ENCODE data around the gene CARD11. TPM values are rescaled to one million over a fixed set of nuclear protein-coding genes. Genes with fewer than 3 reads are reported as not detected.

CARD11 gene
- total RNA-seq, 1 donor from 2014 or later: 1.4 TPM

DNA sequence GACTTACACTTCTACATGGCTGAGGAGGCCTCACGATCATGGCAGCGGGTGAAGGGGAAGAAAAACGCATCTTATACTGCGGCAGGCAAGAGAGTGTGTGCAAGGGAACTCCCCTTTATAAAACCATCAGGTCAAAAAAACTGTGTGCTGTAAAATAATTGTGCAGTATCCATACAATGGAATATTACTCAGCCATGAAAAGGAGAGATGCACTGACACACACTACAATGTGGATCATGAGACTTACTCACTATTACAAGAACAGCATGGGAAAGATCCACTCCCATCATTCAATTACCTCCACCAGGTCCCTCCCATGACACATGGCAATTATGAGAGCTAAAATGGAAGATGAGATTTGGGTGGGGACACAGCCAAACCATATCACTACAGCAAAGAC lies 27.2 kb upstream of the CARD11 start:
- peaks cover 9% of the 10 kb centered on the region for H3K27me3 Mint-ChIP-seq (ENCODE audit: unreplicated experiment)
- H3K4me3 Mint-ChIP-seq (ENCODE audit: unreplicated experiment): no peak overlapping the region
- H3K27ac Mint-ChIP-seq (ENCODE audit: unreplicated experiment): no peak overlapping the region
- peaks cover 19% of the 10 kb centered on the region for H3K36me3 Mint-ChIP-seq (ENCODE audit: unreplicated experiment)
- TF ChIP-seq, protein P1, sequence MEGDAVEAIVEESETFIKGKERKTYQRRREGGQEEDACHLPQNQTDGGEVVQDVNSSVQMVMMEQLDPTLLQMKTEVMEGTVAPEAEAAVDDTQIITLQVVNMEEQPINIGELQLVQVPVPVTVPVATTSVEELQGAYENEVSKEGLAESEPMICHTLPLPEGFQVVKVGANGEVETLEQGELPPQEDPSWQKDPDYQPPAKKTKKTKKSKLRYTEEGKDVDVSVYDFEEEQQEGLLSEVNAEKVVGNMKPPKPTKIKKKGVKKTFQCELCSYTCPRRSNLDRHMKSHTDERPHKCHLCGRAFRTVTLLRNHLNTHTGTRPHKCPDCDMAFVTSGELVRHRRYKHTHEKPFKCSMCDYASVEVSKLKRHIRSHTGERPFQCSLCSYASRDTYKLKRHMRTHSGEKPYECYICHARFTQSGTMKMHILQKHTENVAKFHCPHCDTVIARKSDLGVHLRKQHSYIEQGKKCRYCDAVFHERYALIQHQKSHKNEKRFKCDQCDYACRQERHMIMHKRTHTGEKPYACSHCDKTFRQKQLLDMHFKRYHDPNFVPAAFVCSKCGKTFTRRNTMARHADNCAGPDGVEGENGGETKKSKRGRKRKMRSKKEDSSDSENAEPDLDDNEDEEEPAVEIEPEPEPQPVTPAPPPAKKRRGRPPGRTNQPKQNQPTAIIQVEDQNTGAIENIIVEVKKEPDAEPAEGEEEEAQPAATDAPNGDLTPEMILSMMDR (IDR thresholded peaks at IDR 0.05; ENCODE audit: partially characterized antibody, unreplicated experiment): no peak
- peaks cover 5% of the 10 kb centered on the region for H3K4me1 Mint-ChIP-seq (ENCODE audit: low read depth, unreplicated experiment)
- no peak for DNase-seq
- peaks cover 3% of the 10 kb centered on the region for H3K9me3 Mint-ChIP-seq (ENCODE audit: unreplicated experiment)

DNA sequence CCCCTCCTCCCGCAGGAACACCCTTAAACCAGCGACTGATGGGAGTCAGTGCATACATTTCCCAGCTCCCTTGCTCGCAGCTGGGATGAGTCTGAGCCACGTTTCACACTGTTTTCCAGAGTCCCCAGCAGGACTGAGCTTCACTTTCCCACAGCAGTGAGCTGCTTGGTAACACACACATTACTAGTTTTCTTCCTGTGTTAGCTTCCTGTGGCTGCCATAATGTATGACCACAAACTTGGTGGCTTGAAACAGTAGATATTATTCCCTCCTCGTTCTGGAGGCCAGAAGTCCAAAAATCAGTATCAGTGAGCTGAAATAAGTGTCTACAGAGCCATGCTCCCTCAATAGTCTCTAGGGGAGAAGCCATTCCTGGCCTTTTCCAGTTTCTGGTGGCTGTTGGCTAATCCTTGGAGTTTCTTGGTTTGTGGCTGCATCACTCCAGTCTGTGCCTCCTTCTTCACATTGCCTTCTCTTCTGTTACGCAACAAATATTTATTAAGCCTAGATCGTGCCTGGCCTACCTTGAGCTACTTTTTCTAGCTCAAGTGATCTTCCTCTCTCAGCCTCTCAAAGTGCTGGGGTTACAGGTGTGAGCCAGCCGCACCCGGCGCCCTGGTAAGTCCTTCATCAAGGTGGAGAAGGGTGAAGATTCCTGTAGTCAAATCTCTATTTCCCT lies 26.2 kb upstream of the CARD11 start:
- H3K27me3 Mint-ChIP-seq (ENCODE audit: unreplicated experiment): peaks cover 9% of the 10 kb centered on the region
- no peak for DNase-seq
- H3K9me3 Mint-ChIP-seq (ENCODE audit: unreplicated experiment): peaks cover 3% of the 10 kb centered on the region
- no peak overlapping the region for H3K27ac Mint-ChIP-seq (ENCODE audit: unreplicated experiment)
- peaks cover 16% of the 10 kb centered on the region for H3K36me3 Mint-ChIP-seq (ENCODE audit: unreplicated experiment)
- no peak overlapping the region for H3K4me3 Mint-ChIP-seq (ENCODE audit: unreplicated experiment)
- TF ChIP-seq, protein P1 (IDR thresholded peaks at IDR 0.05; ENCODE audit: partially characterized antibody, unreplicated experiment): no peak
- peaks cover 8% of the 10 kb centered on the region for H3K4me1 Mint-ChIP-seq (ENCODE audit: low read depth, unreplicated experiment)

DNA sequence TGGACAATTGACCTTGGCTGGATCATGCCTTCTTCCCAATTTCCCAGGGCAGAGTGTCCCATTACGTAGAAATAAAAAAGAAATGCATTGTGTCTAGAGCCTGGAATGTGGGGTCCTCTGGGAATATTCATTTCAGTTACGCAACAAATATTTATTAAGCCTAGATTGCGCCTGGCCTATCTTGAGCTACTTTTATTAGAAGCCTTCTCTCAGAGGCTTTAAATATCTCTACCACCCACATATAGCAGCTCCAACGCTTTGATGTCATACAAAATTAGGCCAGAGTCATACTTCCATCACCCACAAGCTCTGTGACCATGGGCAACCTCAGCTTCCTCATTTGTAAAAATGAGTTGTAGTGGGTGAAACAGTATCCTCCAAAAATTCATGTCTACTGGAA lies 24.9 kb upstream of the CARD11 start:
- DNase-seq: no peak
- Mint-ChIP-seq H3K4me1 (ENCODE audit: low read depth, unreplicated experiment) (peaks cover 8% of the 10 kb centered on the region), H3K9me3 (ENCODE audit: unreplicated experiment) (peaks cover 3% of the 10 kb centered on the region), H3K27me3 (ENCODE audit: unreplicated experiment) (peaks cover 9% of the 10 kb centered on the region), H3K36me3 (ENCODE audit: unreplicated experiment) (peaks cover 16% of the 10 kb centered on the region), H3K27ac (ENCODE audit: unreplicated experiment) (no peak overlapping the region), H3K4me3 (ENCODE audit: unreplicated experiment) (no peak overlapping the region)
- TF ChIP-seq, protein P1 (IDR thresholded peaks at IDR 0.05; ENCODE audit: partially characterized antibody, unreplicated experiment): no peak

DNA sequence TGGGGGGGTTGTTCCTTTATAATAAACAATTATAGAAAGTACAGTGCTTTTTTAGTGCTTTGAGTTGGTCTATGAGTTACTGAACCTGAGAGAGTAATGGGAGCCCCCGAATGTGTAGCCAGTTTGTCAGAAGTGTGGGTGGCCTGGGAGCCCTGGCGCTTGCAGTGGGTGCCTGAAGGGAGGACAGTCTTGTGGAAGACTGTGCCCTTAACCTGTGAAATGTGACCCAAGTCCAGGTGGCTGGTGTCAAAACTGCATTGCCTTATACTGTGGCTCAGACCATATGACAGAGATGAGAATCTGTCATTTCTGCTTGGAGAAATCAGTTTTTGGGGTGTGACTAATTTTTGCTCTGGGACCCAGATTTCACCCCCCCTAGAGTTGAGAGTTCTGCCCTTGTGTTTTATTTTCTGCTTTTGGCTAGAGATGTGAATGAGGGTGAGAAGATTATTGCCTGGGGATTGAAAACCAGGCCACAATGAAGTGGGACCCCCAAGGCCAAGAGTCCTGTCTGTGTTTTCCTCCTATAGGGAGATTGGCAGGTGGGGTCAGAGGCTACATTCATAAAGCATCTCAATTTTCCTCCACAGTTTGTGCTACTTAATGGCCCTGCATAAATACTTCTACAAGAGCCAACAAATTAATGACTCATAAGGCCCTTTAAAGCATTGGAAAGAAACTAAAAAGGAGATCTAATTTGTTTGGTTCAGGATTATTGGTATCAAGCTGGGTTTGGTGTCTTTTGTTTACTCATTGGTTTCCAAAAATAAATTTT lies 24.1 kb upstream of the CARD11 start:
- TF ChIP-seq, protein P1 (IDR thresholded peaks at IDR 0.05; ENCODE audit: partially characterized antibody, unreplicated experiment): no peak
- DNase-seq: no peak
- peaks cover 16% of the 10 kb centered on the region for H3K36me3 Mint-ChIP-seq (ENCODE audit: unreplicated experiment)
- H3K27me3 Mint-ChIP-seq (ENCODE audit: unreplicated experiment): peaks cover 9% of the 10 kb centered on the region
- no peak overlapping the region for H3K27ac Mint-ChIP-seq (ENCODE audit: unreplicated experiment)
- H3K4me1 Mint-ChIP-seq (ENCODE audit: low read depth, unreplicated experiment): peaks cover 8% of the 10 kb centered on the region
- no peak overlapping the region for H3K4me3 Mint-ChIP-seq (ENCODE audit: unreplicated experiment)
- peaks cover 3% of the 10 kb centered on the region for H3K9me3 Mint-ChIP-seq (ENCODE audit: unreplicated experiment)

DNA sequence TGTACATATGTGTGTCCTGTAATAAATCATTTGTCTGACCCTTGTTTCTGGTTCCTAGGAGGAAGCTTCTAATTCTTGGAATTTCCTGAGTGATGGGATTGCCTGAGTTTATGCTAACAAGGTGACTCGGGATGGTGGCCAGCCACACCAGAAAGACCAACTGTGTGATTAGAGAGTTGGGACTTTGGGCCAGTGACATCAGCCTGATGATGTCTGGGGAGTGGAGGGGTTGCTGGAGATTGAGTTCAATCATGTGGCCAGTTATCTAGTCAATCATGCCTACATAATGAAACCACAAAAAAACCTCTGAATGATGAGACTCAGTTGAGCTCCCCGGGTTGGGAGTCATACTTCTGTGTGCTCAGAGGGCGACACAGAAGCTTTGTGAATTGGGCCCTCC lies 23.5 kb upstream of the CARD11 start:
- DNase-seq: no peak
- Mint-ChIP-seq H3K4me1 (ENCODE audit: low read depth, unreplicated experiment) (peaks cover 8% of the 10 kb centered on the region), H3K27me3 (ENCODE audit: unreplicated experiment) (peaks cover 4% of the 10 kb centered on the region), H3K9me3 (ENCODE audit: unreplicated experiment) (no peaks in the 10 kb centered on the region), H3K27ac (ENCODE audit: unreplicated experiment) (no peak overlapping the region), H3K4me3 (ENCODE audit: unreplicated experiment) (no peak overlapping the region), H3K36me3 (ENCODE audit: unreplicated experiment) (peaks cover 16% of the 10 kb centered on the region)
- TF ChIP-seq, protein P1 (IDR thresholded peaks at IDR 0.05; ENCODE audit: partially characterized antibody, unreplicated experiment): no peak
